AG09319 (cell line): ENCODE results near the gene SSU72.

ENCODE experiments used
- DNase-seq: peaks from one replicate; pipeline ENCODE4 v3.0.0-alpha.2; 2010; ENCODE audit warnings: low read depth; ENCODE audit errors: extremely low read depth
- CTCF ChIP-seq: IDR thresholded peaks from 2 replicates; pipeline ENCODE4 v1.5.1; 2011; ENCODE audit warnings: low read depth, mild to moderate bottlenecking, inconsistent platforms, low read length, moderate library complexity

SSU72 gene

GRCh38 chr1:1602968-1603506 lies 28.4 kb upstream of the SSU72 start:
- no peak for TF ChIP-seq CTCF
- no peak for DNase-seq

- TF ChIP-seq CTCF = no peak
These were observed 27.8 kb upstream of the SSU72 start for GRCh38 chr1:1602304-1602967.

DNA sequence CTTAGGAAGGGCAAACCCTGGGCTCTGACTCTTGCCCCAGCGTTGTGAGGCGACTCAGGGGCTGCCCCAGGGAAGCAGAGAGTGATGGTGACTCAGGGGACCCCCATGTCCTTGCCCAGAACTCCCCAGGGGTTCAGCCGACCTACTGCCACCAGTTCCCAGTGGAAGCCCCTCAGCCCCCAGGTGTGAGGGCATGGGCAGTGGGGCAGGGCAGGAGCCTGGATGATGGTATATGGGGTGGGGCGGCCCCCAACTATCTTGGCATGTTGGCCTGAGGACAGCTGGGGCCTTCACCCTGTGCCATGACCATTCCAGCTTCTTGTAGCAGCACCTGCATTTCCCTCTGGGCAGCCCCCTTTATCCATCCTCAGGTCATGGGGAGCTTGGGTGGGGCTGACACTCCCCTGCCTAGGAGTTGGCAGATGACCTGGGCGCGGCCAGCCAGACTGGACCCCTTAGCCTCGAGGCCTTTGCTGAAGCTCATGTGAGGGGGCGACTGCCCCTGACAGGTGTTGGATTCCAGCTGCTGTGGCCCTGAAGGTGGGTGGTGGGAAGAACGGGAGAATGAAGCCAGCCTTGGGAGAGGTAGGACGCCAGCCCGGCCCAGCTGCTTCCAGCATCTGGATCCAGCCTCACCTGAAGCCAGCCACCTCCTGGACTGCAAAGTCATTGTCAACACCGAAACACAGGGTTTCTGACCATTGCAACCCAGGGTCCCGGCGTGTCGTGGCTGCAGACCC lies 27.1 kb upstream of the SSU72 start:
- TF ChIP-seq CTCF = no peak
- DNase-seq = no peak

More at GRCh38 chr1:1602304-1602967, 27.8 kb upstream of the SSU72 start:
- DNase-seq = no peak

DNA sequence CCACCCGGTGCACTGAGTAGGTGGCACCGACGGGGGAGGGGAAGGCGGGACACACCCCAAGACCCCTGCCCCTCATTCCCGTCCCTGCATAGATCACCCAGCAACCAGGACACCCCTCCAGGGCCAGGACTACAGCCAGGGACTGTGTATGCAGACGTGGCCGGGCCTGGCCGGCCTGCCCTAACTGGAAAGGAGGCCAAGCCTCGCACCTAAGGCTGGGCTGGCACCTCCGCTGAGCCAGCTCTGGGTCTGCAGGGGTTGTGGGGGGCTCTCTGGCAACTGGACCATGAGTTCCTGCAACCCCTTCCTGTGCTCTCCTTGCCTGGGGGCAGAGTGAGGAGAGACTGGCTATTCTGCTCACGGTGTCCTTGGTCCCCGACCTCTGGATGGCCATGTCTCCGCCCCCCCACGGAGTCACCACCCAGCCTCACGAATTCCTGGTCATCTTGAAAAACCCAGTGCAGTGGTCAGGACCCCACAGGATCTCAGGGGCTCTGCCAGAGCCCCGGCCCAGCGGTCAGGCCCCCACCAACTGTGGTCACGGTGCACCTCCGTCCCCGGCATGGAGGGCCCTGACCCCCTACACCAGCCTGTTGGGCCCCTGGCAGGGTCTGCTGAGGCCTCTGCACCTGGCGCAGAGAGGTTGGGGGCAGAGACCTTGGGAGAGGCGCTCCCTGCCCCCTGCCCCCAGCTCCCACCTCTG lies 26.3 kb upstream of the SSU72 start:
- TF ChIP-seq CTCF = no peak
- DNase-seq = no peak

GRCh38 chr1:1599935-1600860 lies 25.5 kb upstream of the SSU72 start, which contains the start of gene FNDC10:
FNDC10 (minus strand) TSS chr1:1600135; CDS start chr1:1600015, 120 bp downstream.
- TF ChIP-seq CTCF = no peak
- DNase-seq = no peak

- TF ChIP-seq CTCF = no peak
- DNase-seq = no peak
These were observed 24.6 kb upstream of the SSU72 start for GRCh38 chr1:1599030-1599934.
